ENCODE measurements around the gene ZBTB8OS.

ZBTB8OS gene

DNA sequence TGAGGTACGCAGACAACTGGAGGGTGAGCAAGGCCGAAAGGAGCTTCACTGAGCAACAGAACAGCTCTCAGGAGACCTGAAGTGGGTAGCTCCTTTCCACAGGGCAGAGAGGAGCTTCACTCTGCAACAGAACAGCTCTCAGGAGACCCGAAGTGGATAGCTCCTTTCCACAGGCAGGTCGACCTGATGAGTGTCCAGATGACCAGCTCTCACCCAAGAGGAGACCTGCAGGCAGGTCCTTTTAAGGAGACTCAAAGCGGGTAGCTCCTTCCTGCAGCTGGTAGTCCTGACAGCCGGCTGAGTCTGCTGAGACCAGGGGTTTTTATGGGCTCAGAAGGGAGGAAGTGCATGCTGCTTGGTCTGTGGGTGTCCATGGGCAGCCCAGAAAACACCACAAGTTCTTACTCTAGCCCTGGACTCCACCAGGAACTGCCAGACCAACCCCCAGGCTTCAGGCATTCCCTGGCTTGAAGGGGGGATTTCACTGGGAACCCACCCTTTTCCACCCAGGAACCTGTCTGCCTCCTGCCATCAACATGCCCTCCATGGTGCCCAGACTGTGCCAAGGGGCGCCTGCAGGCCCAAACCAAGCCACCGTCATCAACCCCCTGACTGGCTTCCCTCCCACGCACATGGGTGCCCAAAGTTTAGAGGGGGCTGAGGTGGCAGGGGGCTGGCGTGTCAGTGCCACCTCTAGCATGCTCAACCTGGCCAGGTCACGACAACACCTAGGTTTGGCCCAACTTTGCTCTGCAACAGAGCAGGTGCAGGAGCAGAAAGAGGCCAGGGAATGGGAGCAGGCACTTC lies 43.6 kb downstream of the ZBTB8OS start:
- DNase-seq: no peak

GRCh38 chr1:32605711-32606424 lies 44.5 kb downstream of the ZBTB8OS start:
- no peak for DNase-seq

DNA sequence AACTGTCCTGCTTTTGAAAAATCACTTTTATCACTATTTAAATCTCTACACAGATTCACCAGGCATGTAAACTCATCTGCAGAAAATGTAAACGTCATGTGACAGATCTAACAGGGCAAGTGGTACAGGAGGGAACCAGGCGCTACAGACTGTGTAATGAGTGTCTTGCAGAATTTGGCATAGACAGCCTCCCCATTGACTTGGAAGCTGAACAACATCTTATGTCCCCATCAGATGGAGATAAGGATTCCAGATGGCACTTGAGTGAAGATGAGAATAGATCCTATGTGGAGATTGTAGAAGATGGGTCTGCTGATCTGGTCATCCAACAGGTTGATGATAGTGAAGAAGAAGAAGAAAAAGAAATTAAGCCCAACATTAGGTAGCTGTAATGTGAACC lies 50.3 kb downstream of the ZBTB8OS start:
- no peak for DNase-seq

DNA sequence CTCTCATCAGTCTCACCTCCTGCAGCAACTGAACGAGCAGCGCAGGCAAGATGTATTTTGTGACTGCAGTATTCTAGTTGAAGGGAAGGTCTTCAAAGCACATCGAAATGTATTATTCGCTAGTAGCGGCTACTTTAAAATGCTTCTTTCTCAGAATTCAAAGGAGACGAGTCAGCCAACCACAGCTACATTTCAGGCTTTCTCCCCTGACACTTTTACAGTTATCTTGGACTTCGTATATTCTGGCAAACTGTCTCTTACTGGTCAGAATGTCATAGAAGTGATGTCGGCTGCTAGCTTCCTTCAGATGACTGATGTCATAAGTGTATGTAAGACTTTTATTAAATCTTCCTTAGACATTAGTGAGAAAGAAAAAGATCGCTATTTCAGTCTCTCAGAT lies 57.4 kb downstream of the ZBTB8OS start:
- DNase-seq: no peak

DNA sequence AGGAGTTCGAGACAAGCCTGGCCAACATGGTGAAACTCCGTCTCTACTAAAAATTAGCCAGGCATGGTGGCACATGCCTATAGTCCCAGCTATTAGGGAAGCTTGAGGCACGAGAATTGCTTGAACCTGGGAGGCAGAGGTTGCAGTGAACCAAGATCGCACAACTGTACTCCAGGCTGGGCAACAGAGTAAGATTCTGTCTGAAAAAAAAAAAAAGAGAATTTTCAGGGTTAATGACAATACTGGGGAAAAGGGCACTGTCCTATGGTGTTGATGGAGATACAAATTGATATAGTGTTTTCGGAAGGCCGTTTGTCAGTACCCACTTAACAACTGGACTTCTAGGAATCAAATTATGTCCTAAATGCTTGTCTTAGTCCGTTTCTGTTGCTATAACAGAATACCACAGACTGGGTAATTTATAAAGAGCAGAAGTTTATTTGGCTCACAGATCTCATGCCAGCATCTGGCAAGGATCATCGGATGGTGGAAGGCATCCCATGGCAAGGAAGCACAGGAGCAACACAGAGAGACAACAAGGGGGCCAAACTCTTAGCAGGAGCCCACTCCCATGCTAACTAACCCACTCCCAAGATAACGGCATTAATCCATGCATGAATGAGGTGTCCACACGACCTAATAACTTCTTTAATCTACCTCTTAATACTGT lies 69.9 kb downstream of the ZBTB8OS start:
- no peak for DNase-seq
